Fibroblast of pulmonary artery (primary cell): Measurements from ENCODE around the gene BLM.

ENCODE experiments used
- DNase-seq: peaks from one replicate; pipeline ENCODE4 v3.0.0-alpha.2; 2010; ENCODE audit warnings: low read depth
- H3K4me3 ChIP-seq: replicated peaks from 2 replicates; pipeline ENCODE4 v1.5.1; 2011; ENCODE audit warnings: low read depth, mild to moderate bottlenecking, control low read depth, low read length, moderate library complexity
- CTCF ChIP-seq: IDR thresholded peaks from 2 replicates; pipeline ENCODE4 v1.5.1; 2011; ENCODE audit warnings: mild to moderate bottlenecking, control low read depth, low read length, inconsistent platforms; ENCODE audit errors: missing control alignments

The BLM gene

GRCh38 chr15:90810354-90810753, 93.2 kb downstream of the BLM start:
- no peak for TF ChIP-seq CTCF
- H3K4me3 ChIP-seq: no peak overlapping the region
- no peak for DNase-seq

GRCh38 chr15:90812171-90812957, 95.2 kb downstream of the BLM start:
- DNase-seq: no peak
- no peak for TF ChIP-seq CTCF
- H3K4me3 ChIP-seq: no peak overlapping the region

GRCh38 chr15:90812958-90813265, 95.8 kb downstream of the BLM start:
- H3K4me3 ChIP-seq: no peak overlapping the region
- DNase-seq: no peak
- no peak for TF ChIP-seq CTCF

GRCh38 chr15:90813796-90814190, 96.6 kb downstream of the BLM start:
- no peak for TF ChIP-seq CTCF
- no peak for DNase-seq

GRCh38 chr15:90814191-90814821, 97.2 kb downstream of the BLM start:
- TF ChIP-seq CTCF: no peak
- DNase-seq: no peak
- no peak overlapping the region for H3K4me3 ChIP-seq

More at GRCh38 chr15:90813796-90814190, 96.6 kb downstream of the BLM start:
- no peak overlapping the region for H3K4me3 ChIP-seq

- DNase-seq: no peak
- no peak overlapping the region for H3K4me3 ChIP-seq
- no peak for TF ChIP-seq CTCF
Observed at GRCh38 chr15:90816401-90817116, 99.4 kb downstream of the BLM start.
